M059J (cell line): Measurements from ENCODE around the gene CLDN5. TPM values are rescaled to one million over a fixed set of nuclear protein-coding genes. Genes with fewer than 3 reads are reported as not detected.

Source experiments
- DNase-seq: peaks from one replicate; pipeline ENCODE4 v3.0.0-alpha.2; 2012; ENCODE audit warnings: low read depth
- total RNA-seq: library from RNA; depleted of rRNA; stranded (reverse); fragments of >200 nt; shearing (Covaris generic); gene quantifications from 2 replicates; pipeline ENCODE4 v1.2.3, GENCODE V29; 2014; rRNA removed

CLDN5 gene
- total RNA-seq, 1 experiment from 2014 or later = not detected

DNA sequence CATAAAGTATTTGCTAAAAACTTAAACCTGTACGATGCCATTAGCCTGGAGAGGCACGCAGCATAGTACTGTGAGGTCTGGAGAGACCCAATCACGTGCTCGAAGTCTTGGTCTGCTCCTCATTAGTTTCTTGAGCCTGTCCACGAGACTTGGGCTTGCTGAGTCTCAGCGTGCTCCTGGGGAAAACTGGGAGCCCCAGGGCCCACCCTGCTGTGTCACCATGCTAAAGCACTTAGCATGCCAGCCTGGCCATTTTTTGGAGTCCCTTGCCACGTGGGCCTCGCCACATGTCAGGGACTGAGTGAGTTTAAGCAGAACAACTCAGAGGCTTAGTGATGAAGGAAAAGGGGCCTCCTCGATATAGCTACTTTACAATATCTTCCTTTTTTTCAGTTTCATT is 41.9 kb downstream of the CLDN5 start:
- no peak for DNase-seq

DNA sequence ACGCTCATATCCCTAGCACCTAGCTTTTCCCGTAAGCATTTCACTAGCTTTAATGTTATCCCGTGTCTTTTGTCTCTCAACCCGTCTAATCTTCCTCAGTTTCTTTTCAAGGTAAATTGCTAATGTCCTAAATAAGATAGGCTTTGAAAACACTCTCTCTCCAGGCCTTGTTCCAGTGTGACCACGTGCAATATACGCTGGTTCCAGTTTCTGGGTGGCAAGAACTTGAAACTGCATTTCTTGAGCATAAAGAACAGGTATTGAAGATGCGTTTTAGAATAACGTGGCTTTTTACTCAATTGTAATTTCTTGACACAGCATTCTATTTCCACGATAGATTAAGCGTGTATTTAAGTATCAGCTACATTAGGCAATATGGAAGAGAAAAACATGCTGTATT is 43.4 kb downstream of the CLDN5 start:
- no peak for DNase-seq

DNA sequence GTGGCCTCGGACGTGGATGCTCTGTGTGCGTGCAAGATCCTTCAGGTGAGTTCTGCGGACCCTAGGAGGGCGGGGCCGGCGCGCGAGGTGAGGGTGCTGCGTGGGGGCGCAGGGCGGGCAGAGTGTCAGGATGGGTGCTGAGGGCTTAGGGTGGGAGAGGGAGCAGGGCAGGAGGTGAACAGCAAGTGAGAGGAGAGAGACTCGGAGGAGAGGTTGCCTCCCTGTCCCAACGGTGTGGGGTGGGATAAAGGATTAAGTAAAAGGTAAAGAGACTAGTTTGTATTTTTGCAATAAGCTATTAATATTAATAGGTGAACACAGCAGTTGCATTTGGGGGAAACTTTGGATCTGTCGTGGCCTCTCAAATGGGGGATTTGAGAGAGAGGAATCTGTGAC is 44.0 kb downstream of the CLDN5 start:
- DNase-seq = no peak

DNA sequence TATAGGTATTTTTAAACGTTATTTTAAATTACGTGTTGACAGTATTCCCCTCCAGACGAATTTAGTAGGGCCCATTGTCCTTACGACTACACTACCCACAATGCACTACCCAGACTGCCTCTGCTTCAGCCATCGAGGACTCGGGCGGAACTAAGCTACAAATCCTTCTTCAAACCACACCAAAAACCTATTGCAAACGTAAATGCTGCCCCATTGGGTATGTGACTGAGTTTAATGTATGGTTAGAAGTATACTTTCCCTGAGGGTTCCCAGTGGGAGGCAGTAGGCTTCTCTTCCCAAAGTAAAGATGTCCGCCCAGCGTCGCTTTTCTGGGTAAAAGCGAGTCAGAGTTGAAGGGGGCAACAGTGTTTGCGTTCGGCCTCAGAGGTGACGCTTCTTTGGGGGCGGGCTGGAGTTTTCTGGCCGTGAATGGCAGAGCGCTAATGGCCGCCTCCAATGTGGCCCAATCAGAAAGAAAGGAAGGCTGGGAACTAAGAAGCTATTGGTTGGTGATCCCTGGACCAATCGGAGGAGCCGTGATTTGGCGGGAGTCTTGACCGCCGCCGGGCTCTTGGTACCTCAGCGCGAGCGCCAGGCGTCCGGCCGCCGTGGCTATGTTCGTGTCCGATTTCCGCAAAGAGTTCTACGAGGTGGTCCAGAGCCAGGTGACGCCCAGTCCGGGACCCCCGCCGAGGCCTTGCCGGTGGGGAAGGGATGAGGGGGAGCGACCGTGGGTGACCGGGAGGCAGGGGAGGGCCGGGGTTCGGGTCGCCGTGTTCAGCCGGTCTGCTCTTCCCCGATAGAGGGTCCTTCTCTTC is 44.6 kb downstream of the CLDN5 start, which contains the start of gene CDC45:
Gene CDC45, plus strand, starts transcription at position 566 of the 818 bp plus-strand sequence. Its CDS starts 49 bp downstream, at position 615.
- DNase-seq = peak; percentile 96

DNA sequence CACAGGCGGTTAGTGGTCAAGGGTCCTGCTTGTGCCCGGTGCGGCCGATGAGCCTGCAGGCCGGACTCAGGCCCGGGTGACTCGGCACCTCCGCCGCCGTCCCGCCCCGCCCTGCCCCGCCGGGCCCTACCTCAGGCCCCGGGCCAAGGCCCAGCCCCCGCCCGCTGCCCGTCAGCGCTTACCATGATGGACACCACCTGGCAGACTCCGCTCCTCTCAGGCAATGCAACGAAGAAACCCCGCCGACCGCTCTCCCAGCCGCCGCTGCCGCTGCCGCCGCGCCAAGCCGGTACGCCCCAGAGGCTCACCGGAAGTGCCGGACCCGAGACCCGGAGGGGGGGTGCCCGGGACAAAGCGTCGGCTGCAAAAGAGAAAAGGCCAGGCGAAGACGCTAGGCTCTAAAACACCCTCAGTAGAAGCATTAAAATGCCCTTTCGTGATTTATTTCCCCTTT is 45.3 kb downstream of the CLDN5 start, which contains the start of gene UFD1:
Gene UFD1, minus strand, starts transcription at position 293 of the 454 bp plus-strand sequence. Its CDS starts 108 bp downstream, at position 185.
- peak; percentile 73 for DNase-seq

DNA sequence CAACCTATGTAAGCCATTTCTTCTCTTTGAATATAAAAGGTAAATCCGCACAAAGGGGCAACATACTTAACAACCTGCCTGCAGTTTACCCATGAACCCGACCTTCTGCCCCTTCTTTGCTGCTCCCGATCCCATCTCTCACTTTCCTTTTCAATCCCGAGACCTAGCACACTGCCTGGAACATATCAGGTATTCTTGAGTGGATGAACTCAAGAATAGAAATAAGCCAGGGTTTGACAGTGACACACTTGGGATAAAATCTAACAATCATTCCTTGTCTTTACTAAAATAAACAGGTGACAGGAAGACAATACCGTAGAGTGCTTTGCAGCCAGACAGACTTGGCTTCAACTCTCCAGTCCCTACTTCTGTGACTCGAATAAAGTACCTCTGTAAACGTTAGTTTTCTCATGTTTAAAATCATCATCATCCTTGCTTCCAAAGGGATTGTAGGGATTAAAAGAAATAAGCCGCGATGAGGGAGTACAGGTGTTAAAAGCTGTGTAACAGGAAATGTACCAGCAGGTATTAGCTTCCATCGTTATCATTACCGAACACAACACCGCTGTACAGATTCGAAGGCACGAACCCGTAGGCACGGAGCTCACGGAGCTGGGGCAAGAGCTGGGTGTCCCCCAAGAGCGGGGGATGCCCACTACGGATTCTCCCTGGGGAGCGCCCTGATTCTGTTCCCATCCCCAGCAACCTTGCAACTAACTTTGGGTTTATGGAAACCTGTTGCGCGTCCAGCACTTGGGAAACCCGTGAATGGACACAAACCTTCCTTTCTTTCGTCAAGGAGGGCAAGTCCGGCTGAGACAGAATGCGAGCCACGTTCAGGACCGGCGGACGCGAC is 45.9 kb downstream of the CLDN5 start:
- DNase-seq = no peak

DNA sequence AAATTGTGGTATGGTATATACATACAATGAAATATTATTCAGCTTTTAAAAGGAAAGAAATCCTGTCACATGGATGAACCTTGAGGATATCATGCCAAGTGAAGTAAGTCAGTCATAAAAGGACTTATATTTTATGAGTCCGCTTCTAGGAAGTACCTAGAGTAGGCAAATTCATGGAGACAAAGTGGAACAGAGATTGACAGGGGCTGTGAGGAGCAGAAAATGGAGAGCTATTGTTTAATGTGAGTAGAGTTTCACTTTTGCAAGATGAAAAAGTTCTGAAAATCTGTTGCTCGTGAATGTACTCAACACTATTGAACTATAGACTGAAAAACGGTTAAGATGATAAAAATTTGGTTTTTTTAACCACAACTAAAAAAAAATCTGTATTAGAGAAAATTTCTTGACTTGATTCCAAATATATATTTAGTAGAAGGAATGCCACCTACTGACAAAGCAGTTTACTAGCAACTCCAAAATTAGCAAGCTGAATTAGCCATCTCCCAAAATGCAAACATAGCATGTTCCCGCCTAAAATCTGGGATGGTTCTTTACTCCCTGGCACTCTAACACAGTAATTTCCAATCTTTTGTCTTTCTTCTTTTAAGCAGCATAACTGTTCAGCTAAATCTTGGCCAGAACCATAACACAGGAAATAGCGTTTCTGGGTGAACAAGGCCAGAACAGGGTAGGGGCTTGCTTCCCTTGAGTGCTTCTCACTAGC is 46.7 kb downstream of the CLDN5 start:
- peak; percentile 15 for DNase-seq

DNA sequence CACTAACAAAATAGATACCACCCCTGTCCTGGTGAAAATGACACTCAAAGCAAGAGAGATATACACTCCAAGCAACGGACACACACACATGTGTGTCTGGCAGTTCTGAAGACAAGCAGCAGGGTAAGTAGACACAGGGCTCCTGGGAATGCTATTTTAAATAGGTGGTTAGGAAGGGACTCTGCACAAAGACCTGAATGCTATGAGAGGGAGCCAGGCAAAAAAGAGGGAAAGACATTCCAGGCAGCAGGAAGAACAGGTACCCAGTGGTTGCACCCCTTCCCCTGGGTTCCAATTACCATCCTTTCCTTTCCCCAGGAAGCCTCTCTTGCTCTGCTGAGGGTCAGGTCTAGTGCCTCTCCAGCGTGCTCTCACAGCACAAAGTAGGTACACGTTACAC is 48.2 kb downstream of the CLDN5 start:
- DNase-seq = no peak

DNA sequence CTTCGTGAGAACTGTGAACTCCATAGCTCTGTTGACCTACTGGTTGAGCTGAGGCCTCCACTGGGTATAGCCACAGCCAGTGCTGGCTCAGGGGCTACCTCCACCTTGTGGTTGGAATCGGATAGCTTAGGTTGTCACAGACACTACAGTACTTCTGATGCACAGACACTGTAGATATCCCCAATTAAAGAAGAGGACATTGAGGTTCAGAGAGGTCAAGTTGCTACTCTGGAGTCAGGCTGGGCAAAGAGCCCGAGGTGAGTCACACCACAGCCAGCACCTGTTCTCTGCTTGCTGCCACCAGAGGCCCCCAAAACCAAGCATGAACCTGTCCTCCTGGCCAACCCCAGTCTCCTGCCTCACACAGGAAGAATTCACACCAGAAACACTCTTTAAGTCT is 50.6 kb downstream of the CLDN5 start:
- DNase-seq = peak; percentile 44

Other genes starting within 250 kb of the CLDN5 start
- gene CLTCL1, start 232.7 kb downstream of the CLDN5 start, total RNA-seq = 5.8 and 8.8 TPM in 2 replicates
- gene HIRA, start 92.7 kb downstream of the CLDN5 start, total RNA-seq = 17.1 and 21.5 TPM in 2 replicates
- gene MRPL40, start 91.9 kb downstream of the CLDN5 start, total RNA-seq = 44.4 and 50.4 TPM in 2 replicates
- 24.2 and 29.6 TPM in 2 replicates for gene C22orf39, start 76.7 kb downstream of the CLDN5 start, total RNA-seq
- 71.4 and 88.6 TPM in 2 replicates for gene UFD1, start 45.2 kb downstream of the CLDN5 start, total RNA-seq
- 26.1 and 32.2 TPM in 2 replicates for gene CDC45, start 44.5 kb downstream of the CLDN5 start, total RNA-seq
- gene SEPTIN5, start 190.1 kb upstream of the CLDN5 start, total RNA-seq = 7.7 and 9.8 TPM in 2 replicates
- gene GP1BB, start 199.1 kb upstream of the CLDN5 start, total RNA-seq = 0.27 and 1.5 TPM in 2 replicates
- 0.10 TPM in 1 of 2 replicates, not detected in the other for gene TBX1, start 236.4 kb upstream of the CLDN5 start, total RNA-seq